HG03095 (cell line): ENCODE data around the gene UMODL1.

Source experiments
- ATAC-seq: cut with Tn5 transposase; IDR thresholded peaks from one replicate; pipeline ENCODE4 v1.9.1; 2021; ENCODE audit warnings: moderate library complexity; ENCODE audit not compliant: unreplicated experiment

UMODL1 gene, protein sequence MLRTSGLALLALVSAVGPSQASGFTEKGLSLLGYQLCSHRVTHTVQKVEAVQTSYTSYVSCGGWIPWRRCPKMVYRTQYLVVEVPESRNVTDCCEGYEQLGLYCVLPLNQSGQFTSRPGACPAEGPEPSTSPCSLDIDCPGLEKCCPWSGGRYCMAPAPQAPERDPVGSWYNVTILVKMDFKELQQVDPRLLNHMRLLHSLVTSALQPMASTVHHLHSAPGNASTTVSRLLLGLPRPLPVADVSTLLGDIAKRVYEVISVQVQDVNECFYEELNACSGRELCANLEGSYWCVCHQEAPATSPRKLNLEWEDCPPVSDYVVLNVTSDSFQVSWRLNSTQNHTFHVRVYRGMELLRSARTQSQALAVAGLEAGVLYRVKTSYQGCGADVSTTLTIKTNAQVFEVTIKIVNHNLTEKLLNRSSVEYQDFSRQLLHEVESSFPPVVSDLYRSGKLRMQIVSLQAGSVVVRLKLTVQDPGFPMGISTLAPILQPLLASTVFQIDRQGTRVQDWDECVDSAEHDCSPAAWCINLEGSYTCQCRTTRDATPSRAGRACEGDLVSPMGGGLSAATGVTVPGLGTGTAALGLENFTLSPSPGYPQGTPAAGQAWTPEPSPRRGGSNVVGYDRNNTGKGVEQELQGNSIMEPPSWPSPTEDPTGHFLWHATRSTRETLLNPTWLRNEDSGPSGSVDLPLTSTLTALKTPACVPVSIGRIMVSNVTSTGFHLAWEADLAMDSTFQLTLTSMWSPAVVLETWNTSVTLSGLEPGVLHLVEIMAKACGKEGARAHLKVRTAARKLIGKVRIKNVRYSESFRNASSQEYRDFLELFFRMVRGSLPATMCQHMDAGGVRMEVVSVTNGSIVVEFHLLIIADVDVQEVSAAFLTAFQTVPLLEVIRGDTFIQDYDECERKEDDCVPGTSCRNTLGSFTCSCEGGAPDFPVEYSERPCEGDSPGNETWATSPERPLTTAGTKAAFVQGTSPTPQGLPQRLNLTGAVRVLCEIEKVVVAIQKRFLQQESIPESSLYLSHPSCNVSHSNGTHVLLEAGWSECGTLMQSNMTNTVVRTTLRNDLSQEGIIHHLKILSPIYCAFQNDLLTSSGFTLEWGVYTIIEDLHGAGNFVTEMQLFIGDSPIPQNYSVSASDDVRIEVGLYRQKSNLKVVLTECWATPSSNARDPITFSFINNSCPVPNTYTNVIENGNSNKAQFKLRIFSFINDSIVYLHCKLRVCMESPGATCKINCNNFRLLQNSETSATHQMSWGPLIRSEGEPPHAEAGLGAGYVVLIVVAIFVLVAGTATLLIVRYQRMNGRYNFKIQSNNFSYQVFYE

DNA sequence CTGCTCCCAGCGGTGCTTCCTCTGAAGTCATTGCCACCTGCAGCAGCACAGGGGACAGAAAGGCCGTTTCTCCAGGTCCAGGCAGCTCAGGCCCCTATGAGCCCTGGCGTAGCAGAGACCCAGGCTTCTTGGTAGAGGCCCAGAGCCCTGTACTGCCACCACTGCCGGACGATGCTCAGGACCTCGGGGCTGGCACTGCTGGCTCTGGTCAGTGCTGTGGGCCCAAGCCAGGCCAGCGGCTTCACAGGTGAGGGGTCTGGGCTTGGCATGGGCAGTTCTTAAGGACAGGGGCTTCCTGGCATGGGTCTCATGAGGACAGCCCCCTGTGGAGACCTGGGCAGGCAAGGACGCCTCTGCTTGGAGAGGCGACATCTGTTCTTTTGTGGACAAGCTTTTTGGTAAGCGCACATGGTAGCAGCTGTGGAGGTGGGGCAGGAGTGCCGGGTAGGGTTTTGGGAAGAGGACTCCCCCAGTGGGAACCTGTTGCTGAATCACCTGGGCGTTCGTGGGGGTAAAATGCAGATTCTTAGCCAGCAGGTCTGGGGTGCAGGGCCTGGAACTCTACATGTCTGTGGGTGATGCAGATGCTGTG, at the start of gene UMODL1:
TSS of gene UMODL1 (plus strand) at position 172 of the 592 bp plus-strand sequence. CDS start at position 172, 0 bp downstream.
- ATAC-seq: no peak

DNA sequence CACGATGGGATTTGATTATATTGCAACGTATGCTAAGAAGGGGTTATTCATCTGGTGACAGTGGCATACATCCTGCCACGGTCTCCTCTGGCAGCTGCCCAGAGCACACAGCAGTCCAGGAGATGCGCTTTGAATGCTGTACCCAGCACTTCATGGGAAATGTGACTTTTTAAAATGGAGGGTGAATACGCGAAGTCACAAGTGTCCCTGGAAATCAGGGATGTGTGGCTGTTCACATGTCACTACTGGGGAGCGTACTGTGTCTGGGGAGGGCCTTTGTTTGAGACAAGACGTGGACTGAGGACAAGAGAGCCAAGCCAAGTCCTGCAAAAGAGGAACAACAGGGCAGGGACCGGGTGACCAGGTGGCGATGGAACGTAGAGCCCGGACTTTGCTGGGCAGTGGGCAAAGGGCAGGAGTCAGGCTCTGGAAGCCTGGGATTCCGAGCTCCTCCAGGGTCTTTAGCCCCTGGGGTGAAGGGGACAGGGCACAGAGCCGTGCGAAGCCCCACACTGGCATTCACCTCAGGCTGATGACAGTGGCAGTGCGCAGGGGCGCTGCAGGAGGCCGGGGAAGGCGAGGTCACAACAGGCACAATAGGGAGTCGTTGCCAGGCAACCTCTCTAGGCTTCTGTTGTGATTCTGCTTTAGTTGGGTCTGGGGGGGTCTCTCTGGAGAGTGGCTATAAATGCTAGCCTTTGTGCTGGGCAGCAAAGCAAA, 49.6 kb upstream of the UMODL1 start:
- ATAC-seq: no peak

DNA sequence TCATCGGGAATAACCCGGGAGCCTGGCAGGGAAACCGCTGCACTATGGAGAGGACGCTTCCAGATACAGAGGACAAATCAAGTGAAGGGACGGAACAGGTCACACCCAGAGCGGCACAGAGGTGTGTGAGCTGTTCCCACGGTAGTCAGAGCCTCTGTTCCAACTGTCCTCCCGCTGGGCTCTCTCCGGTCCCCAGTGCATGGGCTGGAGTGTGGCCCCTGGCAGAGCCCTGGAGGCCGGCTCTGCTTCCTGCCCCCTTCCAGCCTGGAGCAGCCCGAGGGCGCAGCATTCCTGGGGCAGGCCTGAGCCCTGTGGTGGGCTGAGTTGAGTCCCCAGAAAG, 49.1 kb upstream of the UMODL1 start:
- no peak for ATAC-seq

DNA sequence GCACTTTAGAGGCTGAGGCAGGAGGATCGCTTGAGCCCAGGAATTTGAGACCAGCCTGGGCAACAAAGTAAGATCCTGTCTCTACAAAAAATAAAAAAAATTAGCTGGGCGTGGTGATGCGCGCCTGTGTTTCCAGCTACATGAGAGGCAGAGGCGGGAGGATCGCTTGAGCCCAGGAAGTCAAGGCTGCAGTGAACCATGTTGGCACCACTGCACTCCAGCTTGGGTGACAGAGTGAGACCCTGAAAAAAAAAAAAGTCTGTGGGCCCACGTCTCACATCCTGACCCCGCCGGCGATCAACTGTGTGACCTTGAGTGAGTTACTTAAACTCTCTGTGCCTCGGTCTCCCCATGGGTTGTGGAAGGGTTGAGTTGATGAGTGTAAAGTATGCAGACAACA, 48.2 kb upstream of the UMODL1 start:
- ATAC-seq: no peak

DNA sequence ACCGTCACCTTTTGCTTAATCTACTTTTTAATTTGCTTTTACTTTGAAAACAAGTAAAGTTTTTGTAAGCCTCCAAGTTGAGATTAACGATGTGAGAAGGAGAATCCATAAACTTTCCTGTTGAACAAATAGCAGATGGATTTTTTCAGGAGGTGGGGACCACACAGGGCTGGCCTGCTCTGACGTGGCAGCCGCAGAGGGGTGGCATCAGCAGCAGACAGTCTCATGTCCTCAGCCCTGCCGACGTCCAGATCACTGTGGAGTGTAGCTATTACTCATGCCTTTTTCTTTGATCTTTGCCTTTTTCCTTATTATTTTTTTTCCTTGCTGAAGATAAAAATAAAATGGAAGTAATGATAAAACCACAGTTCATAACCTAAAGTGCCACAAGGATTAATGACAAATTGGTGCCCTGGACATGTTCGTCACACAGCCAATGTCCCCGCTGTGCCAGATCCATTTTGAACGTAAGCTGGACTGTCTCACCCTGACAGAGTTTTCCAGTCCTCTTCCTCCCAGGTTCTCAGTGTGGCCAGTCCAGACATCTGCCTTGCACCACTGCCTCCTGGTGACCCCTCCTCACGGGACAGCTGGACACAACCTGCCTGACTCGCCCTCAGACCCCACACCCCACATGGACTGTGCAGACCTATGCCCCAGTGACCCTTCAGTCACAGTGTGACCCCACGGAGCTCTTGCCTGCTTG, 45.6 kb upstream of the UMODL1 start:
- ATAC-seq: no peak

DNA sequence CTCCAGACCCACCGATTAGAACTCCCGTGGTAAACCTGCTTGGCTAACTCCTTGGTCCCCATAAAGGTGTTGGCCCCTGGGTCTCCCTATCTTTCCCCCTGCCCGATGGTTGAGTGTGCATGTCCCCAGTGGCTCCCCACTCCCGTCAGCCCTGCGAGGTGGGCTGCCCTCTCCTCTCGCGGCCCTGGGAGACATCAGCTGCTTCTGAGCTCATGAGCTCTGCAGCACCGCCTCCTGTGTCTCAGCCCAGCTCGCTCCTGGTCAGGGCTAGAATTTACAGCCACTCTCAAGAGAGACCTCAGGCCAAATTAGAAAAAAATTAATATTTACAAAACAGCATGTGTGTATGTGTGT, 45.1 kb upstream of the UMODL1 start:
- ATAC-seq: no peak

DNA sequence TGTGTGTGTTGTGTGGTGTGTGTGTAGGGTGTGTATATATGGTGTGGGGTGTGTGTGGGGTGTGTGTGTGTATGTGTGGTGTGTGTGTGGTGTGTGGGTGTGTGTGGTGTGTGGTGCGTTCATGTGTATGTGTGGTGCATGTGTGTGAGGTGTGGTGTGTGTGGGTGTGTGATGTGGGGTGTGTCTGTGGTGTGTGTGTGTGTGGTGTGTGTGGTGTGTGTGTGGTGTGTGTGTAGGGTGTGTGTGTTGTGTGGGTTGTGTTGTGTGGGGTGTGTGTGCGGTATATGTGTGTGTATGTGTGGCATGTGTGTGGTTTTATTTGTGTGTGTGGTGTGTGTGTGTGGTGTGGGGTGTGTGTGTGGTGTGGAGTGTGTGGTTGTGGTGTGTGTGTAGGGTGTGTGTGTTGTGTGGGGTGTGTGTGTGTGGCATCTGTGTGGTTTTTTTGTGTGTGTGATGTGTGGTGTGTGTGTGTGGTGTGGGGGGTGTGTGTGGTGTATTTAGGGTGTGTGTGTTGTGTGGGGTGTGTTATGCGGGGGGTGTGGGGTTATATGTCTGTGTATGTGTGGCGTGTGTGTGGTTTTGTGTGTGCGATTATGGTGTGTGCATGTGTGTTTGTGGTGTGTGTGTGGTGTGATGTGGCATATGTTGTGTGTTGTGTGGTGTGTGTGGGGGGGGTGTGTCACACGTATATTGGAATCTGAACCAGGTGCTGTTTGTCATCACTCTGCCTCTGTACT, 43.9 kb upstream of the UMODL1 start:
- no peak for ATAC-seq

DNA sequence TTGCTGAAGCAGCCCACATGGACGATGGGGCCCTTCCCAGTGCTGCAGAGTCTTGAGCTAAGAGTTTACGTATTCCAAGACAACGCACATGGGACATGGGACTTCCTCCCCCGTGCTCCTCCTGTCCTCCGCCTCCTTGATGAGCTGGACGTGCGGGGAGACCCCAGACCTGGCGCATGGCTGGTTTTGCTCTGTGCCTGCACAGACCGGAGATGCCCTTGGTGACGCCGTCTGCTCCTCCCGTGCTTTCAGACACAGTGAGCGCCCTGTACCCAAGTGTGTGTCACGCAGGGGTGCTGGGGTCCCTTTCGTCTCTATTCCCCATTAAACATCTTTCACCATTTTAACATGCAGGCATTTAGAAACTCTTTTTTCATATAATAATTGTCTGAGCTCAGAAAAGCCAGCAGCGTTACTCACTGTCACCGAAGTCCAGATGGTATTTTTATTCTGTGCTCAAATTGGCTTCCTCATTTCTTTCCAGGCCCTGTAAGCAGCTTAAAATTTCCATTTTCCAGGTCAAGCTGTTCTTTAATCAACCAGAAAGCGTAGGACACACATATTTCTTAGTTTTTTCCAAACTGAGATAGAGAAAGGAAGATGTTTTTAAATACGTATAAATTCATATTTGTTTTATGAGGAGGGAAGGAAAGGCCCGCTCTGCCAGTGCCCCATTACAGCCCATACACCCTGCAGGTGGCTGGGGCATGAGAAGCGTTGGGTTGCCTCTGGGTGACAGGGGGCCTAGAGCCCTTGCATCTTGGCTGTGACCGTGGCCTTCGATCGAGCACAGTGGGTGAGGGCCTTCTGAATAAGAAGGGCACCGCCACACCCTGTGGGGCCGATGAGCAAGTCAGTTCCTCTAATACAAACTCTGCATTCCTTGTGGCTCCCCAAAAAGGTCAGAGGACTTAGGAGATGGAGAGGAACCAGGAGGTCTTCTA, 43.0 kb upstream of the UMODL1 start:
- no peak for ATAC-seq

DNA sequence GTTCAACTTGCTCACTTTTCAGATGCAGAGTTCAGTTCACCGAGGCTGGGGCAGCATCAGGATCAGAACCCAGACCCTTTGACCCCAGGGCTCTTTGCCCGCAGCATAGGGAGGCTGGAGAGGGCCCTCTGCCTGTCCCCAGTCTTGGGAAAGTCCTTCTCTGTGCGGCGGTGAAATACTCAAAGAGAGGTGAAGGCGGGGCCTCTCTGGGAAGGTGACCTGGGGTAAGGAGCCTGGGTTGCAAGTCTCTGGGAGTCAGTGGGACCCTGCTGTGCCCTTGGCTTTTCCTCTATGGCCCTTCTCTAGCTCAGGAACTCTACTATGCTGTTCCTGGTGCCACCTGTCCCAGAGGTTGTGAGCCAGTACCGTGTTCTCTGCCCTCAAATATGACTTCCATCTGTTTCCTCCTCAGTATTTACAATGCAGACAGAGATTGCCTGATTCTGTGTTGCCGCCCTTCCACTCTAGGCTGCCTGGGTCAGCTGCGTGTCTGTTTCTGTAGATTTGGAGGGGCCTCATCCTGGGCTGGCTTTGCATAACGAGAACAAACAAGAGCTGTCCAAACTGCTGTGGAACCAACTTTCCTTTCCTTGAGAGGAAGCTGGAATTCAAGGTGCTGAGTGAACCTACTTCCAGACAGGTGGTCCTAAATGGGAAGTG, 42.2 kb upstream of the UMODL1 start:
- ATAC-seq: no peak

DNA sequence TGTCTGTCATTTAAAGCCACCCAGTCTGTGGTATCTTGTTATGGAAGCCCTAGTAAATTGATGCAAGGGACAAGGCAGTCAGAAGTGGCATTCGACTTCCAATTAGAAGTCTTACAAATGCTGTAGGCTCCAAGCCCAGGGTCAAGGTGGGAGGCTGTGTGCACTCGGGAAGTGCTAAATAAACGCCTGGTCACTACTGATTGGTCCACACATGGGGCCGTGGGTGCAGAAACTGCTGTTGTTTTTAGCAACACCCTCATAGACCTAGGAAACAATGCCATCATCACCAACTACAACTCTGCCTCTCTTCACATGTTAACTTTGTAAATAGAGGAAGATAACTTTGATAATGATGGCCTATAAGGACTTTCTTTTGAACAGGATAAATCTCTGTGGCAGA, 40.8 kb upstream of the UMODL1 start:
- no peak for ATAC-seq

DNA sequence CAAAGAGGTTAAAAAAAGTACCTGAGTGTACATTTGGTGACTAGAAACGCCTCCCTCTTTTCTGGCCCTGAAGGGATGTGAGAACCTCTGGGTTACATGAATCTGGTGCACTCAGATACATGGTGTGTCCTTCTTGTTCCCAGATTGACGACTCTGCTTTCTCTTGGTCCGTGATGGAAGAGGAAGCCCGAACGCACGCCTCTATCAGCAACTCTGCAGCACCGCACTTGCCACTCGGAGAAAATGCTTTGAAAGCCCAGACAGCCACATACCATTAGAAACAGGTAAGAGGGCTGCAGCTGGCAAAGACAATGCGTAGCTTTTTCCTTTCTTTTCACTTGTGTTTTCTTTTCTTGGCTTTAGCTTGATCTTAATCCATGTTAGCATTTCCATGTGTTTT, 39.9 kb upstream of the UMODL1 start:
- no peak for ATAC-seq

DNA sequence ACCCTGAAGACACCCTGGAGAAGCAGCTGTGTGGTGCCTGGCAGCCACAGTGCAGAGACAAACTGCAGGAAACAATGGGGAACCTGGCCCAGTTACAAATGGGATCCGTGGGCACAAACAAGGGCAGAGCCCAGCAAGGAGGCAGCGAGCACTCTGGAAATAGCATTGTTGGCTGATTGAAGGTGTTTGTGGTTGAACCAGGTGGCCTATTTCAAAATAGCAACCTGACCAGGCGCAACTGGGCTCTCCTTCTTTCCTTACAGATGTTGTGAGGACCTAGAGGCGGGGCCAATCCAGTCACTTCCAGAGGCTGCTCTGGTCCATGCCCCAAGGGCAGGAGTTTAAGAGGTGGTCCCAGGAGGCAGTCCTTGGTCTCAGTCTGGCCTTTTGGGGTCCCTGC, 39.3 kb upstream of the UMODL1 start:
- no peak for ATAC-seq

DNA sequence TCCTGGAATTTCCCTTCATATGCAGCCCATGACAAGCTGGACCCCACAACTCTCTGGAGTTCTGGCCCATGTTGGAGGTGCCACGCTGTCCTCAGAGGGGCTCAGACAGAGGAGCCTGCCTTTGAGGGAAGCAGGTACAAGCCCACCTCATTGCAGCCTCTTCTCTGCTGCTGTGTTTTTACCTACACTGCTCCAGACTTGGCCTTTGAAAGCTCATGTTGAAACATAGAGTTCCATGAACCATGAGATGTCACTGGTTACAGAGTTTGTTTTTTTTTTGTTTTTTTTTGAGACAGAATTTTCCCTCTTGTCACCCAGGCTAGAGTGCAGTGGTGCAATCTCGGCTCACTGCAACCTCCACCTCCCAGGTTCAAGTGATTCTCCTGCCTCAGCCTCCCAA, 38.9 kb upstream of the UMODL1 start:
- no peak for ATAC-seq

DNA sequence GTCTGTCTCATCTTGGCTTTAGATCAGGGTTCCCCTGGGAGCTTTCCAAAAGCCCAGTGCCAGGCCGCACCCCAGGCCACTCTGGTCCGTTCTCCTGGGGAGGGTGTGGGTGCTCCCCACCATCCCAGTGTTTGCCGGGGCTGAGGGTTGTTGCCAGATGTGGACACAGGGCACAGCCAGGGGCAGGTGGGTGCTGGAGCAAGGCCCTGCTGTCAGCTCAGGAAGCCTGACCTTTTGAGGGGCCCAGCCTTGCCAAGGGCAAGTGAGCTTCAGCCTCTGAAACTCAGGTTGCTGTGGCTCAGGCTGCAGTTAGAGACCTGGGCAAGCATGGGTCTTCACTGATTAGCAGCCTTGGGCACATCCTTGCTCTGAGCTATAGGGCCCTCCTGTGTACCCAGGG, 38.1 kb upstream of the UMODL1 start:
- no peak for ATAC-seq

DNA sequence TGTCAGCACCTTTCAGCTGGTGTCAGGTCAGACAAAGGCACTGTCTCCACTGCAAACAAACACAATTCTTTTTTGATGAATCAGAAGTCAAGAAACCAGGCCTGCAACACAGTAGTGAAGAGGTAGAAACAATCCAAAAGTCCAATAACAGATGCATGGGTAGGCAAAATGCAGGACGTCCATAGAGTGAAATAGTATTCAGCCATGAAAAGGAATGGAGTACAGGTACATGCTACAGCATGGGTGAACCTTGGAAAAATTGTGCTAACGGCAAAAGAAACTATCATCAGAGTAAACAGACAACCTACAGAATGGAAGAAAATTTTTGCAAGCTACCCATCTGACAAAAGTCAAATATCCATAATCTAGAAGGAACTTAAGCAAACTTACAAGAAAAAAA, 34.8 kb upstream of the UMODL1 start:
- ATAC-seq: no peak

DNA sequence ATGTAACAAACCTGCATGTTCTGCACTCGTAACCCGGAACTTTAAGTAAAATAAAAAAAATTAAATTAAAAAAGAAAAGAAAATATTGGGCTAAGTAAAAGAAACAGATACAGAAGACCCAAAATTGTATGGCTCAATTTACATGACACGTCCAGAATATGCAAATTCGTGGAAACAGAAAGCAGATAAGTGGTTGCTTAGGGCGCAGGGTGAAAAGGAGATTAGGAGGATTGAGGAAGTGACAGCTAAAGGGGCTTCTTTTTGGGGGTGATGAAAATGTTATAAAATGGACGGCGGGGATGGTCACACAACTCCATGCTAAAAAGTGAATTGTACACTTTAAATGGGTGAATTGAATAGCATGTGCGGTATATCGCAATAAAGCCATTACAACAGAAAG, 33.6 kb upstream of the UMODL1 start:
- ATAC-seq: no peak

DNA sequence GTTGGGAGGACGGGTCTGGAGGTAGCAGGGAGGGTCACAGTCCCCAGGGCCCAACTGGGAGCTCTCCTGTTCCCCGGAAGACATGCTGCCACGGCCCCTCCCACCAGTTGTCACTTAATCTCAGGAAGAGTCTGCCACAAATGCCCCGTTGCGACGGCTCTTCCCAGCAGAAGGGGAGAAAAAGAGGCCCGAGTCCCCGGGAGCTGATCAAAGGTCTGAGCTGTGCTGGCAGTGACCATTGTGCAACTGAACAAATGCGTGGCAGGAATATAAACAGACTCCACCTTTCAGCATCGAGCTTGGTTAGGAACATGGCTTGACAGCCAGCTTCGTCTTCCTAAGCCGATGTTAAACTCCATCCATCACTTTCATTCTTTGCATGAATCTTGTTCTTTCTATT, 33.2 kb upstream of the UMODL1 start:
- ATAC-seq: no peak

DNA sequence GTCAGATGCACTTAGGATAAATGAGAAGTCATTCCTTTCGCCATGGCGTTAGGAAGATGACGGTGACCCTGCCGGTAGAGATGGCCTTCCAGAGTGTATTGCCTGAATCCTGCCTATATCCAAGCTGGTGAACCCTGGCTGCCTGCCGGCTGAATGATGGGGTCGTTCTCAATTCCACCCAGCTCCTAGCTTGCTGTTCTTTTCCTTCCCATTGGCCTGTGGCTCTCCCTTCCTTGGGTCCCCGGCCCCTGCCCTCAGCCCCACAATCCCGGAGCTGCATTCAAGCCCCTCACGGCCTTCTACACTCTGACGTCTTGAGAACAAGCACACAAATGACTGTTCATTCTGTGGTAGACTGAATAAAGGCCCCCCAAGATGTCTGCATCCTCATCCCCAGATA, 32.7 kb upstream of the UMODL1 start:
- ATAC-seq: no peak
